Activated effector memory CD4-positive, alpha-beta T cell treated with Interleukin-2 at 50 U/mL for 16 hours (primary cell): ENCODE measurements around the gene POLR1C.
"Not testable (repeated sequence)": the region's sequence is repeated elsewhere in the genome, so short reads cannot be mapped to it uniquely, and the experiment has no call there.

Experiments used
- DNase-seq: peaks from one replicate; pipeline ENCODE4 v3.0.0-alpha.2; 2020

The POLR1C gene, protein sequence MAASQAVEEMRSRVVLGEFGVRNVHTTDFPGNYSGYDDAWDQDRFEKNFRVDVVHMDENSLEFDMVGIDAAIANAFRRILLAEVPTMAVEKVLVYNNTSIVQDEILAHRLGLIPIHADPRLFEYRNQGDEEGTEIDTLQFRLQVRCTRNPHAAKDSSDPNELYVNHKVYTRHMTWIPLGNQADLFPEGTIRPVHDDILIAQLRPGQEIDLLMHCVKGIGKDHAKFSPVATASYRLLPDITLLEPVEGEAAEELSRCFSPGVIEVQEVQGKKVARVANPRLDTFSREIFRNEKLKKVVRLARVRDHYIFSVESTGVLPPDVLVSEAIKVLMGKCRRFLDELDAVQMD

DNA sequence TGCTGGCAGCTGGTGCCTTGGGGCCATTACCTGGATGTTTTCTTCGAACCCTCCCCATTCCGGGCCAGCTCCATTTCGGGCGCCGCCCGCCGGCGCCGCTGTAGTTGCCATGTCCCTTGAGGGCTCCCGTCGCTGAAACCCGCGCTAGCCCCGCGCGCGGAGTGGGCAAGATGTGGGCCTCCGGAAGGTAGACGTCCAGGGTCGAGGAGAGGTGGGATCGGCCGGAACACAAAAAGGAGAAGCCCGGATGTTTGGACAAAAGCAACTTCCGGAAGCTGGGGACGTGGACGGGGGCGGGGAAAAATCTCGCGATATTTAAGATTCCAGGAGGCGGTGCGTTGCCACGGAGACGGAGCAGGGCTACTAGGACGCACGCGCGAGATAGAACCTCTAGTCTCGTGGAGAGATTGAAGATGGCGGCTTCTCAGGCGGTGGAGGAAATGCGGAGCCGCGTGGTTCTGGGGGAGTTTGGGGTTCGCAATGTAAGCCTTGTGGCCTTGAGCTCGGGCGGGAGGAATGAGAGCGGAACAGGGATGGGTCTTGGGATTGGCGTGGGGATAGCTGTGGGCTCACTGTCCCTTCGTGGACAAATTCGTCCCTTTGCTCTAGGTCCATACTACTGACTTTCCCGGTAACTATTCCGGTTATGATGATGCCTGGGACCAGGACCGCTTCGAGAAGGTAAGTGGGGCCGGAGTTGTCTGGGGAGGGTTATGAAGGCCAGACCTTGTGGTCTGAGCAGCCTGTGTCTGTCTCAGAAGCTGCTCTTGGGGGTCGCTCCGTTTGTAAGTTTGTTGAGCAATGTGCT lies at the start of gene POLR1C, which contains the start of gene YIPF3:
TSS of gene POLR1C (plus strand) at position 393 of the 808 bp plus-strand sequence. CDS start at position 414, 21 bp downstream.
TSS of gene YIPF3 (minus strand) at position 230 of the 808 bp plus-strand sequence. CDS start at position 111, 119 bp downstream.
- peak; percentile 94 for DNase-seq

GRCh38 chr6:43467265-43467664 lies 49.6 kb upstream of the POLR1C start:
- DNase-seq: not testable (repeated sequence)

DNA sequence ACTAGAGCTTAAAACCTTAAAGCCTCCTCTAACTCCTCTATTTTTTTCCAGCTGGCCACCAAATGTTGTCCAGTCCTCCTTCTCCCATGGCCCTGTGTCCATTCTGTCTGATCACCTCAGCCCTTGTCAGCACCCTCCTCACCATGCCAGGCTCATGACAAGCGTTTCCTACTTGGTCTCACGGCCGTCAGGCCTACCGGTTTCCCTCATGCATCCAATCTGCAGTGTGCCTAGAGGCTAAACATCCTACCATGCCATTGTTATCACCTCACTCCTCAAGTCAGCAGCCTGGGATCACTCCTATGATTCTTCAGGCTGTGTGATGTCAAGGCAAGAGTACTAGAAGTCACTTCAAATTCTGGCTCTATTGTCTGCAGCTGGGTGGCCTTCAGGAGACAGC lies 49.1 kb upstream of the POLR1C start:
- DNase-seq: no peak

- no peak for DNase-seq
These were observed 48.6 kb upstream of the POLR1C start for GRCh38 chr6:43468240-43468639.

- no peak for DNase-seq
These were observed 47.9 kb upstream of the POLR1C start for GRCh38 chr6:43468748-43469681.

GRCh38 chr6:43469947-43470346 lies 46.9 kb upstream of the POLR1C start:
- no peak for DNase-seq

GRCh38 chr6:43471399-43471798 lies 45.5 kb upstream of the POLR1C start:
- no peak for DNase-seq

DNA sequence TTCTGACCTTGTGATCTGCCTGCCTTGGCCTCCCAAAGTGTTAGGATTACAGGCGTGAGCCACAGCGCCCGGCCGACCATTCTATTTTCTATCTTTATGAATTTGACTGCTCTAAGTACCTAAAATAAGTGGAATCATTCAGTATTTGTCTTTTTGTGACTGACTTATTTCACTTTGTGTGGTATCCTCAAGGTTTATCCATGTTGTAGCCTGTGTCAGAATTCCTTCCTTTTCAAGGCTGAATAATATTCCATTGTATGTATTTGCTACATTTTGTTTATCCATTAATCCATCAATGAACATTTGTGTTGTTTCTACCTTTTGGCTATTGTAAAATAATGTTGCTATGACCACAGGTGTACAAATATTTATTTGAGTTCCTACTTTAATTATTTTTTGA lies 44.4 kb upstream of the POLR1C start:
- no peak for DNase-seq

DNA sequence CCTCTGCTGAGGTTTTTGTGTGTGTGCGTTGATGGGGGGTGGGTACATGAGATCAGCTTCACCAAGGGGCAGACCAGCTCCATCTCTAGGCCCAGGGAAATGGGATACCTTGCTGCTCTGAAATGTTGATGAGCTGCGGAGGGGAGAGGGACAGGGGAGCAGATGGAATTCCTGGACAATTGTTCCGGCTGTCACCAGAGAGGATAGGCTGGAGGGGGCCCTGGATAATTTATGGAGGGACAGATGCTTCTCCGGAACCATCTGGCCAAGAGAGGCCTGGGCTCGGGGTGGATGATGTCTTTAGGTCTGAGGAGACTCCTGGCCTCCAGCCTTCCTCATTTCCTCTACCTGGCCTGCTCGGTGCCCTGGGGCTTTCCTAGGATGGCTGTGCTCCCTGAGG lies 41.4 kb upstream of the POLR1C start:
- no peak for DNase-seq

GRCh38 chr6:43476746-43477145 lies 40.1 kb upstream of the POLR1C start:
- no peak for DNase-seq

DNA sequence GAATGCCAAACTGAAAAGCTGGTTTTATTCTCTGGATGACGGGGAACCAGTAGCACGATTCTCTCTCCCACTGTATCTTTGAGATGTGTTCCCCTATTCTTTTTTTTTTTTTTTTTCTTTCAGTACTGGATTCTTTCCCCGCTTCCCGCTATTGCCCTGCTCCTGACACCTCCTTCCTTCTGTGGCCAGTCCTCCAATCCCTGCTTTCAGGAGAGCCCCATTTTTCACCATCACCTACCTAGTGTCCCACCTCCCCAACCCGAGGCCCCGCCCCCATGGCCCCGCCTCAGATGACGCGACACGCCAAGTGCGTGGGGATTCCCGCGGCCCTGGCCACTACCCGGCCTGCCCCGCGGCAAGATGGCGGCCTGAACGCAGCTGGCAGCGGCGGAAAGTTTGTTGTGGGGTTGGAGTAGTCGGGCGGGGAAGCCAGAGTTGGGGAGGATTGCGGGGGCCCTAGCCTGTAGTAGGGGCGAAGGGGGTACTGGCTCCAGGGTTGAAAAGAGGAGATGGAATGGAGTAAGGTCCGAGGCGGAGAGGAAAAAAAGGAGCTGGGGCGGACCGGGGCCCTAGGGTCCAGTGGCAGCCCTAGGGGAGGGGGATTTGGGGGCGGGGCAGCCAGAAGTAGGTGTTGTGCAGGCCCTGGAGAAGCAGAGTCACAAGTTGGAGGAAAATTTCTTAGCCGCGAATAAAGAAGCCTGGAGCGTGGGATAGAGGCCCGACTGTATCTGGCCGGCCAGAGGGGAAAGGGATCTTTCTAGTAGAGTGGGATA lies 39.5 kb upstream of the POLR1C start, which contains the start of gene TJAP1:
TSS of gene TJAP1 (plus strand) at position 336 of the 773 bp plus-strand sequence. CDS start 21,432 bp downstream, outside the sequence.
- DNase-seq: peak; percentile 93

DNA sequence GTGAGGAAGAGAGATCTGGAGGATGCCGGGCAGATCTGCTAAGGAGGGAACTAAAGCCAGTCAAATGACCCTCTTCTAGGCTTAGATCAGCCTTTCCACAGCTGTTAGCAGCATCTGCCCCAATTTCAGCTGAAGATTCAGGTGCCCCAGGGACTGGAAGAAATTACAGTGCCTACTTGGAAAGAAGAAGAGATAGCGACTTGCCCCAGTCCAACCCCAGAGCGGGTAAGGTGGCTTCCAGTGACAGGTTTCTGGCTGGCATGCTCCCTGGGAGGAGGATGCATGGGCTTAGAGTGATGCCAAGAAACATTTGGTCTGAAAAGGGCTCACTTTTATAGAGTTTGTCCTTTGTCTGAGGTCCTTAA lies 38.9 kb upstream of the POLR1C start:
- no peak for DNase-seq

- no peak for DNase-seq
These were observed 35.8 kb upstream of the POLR1C start for GRCh38 chr6:43481075-43481474.

- no peak for DNase-seq
These were observed 35.2 kb upstream of the POLR1C start for GRCh38 chr6:43481591-43482236.

DNA sequence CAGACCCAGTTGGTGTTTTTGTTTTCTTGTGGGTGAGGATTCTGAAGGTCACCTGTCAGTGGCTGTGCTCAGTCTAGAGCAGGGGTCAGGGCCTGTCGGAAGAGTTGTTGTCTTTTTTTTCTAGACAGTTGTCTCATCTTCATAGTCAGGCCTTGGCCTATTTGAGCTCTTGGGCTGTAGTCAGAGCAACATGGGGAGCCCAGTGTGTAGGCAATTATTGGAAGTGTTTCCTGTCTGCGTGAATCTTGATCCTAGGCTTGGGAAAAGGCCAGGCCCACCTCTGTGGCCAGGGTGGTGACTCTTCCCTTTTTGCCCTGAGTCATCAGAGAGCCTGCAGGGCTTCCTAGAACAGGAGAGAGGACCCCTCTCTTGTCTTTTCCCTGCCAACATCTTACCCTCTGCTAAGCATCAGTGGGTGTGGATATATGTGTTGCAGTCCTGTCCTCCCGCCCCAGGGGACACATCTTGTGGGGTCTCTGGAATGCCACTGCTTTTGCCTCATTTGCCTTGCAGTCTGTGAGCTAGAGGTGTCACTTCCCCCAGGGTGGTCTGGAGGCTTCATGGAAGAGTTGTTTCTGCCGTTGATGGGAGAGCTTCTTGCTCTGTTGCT lies 28.1 kb upstream of the POLR1C start:
- no peak for DNase-seq

GRCh38 chr6:43489277-43490072 lies 27.4 kb upstream of the POLR1C start:
- no peak for DNase-seq

DNA sequence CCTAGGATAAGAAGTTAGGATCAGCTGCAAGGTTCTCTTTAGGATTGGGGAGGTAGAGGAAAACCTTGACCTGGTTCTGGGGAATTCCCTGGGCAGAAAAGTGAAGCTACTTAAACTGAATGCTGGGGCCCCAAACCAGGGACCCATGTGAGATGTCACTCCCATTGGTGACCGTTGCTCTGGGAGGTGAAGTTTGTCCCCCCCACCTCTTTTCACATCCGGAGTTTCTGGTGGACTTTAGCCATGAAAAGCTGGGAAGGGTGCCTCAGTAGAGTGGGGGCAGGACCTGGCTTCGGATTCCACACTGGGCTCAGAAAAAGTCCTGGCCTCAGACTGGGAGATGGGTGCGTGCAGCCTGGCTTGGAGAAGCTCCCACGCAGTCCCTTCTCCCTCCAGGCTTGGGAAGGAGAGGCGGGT lies 26.4 kb upstream of the POLR1C start:
- DNase-seq: no peak

DNA sequence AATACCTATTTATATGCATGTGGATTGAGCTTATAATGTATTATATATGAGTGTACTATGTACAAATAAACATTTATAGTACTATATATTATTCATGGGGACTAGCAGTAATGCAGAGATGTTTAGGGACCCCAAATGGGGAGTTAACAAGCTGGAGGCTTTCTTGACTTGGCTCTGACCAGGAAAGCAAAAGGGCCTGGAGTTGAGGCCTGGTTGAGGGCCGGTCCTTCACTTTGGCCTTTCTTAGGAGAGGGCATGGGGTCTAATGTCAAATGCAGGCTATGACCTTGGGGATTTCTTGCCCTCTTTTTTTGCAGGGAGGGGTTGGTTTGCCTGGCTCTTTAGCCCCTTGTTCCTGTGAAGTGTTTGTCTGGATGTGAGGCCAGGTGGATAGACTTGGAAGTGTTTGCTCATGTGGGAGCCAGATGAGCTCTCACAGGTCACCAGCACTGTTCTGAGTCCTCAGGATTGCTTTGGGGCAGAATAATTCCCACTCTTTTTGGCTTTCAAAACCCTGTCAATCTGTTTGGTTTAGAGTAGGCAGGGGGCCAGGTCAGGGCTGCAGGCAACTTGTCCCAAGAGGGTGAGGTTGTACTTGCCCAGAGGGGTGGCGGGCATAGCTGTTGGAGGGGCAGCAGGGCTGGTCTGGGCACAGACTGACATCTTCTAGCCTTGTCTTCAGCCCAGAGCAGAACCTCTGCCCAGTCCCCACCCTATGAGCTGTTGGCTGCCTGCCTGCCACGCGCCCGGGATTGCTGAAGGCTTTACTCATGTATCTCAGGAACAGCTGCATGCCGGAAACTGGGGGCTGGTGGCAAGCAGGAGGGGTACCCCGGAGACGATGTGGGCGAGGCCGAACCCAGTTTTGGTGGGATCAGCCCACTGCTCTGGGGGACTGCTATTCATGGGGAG lies 24.9 kb upstream of the POLR1C start:
- DNase-seq: no peak

- no peak for DNase-seq
These were observed 24.2 kb upstream of the POLR1C start for GRCh38 chr6:43492673-43493072.
